PC-9 (cell line): ENCODE measurements around the gene TTC27. TPM values are rescaled to one million over a fixed set of nuclear protein-coding genes. Genes with fewer than 3 reads are reported as not detected.

Experiments
- BruUV-seq: library from RNA; stranded (reverse); fragments of 400-500 nt; replicated peaks from 2 replicates; lab custom pipeline; 2021; lab: Mats Ljungman, UMichigan
- CTCF ChIA-PET: fragments of 300-600 bp; sonication (Branson Sonifier 250); formaldehyde crosslinking; loops from one replicate; lab custom pipeline; 2022; ENCODE audit warnings: antibody characterized with exemption; lab: Charles Lee
- POLR2A ChIA-PET: fragments of 300-600 bp; sonication (Branson Sonifier 250); formaldehyde crosslinking; loops from one replicate; lab custom pipeline; 2022; ENCODE audit warnings: antibody characterized with exemption; ENCODE audit not compliant: unreplicated experiment; lab: Charles Lee
- DNase-seq, 2 experiments: peaks; one replicate each; pipeline versions ENCODE4 v3.0.0 to v3.0.0-alpha.2; 2015 to 2022; ENCODE audit warnings: mixed read lengths in 1 of 2
- H2AFZ ChIP-seq: fragments of 200-600 bp; sonication (generic); 2 replicates; pipeline ENCODE4 v1.8.1; 2017; ENCODE audit warnings: antibody characterized with exemption
- H3F3A ChIP-seq: fragments of 200-600 bp; sonication (generic); 2 replicates; pipeline ENCODE4 v1.8.1; 2017; ENCODE audit warnings: antibody characterized with exemption, mild to moderate bottlenecking, low read depth; ENCODE audit not compliant: insufficient read depth
- H3K27ac ChIP-seq: fragments of 200-600 bp; sonication (generic); 2 replicates; pipeline ENCODE4 v1.6.1; 2016; ENCODE audit warnings: mixed run types
- H3K27me3 ChIP-seq: fragments of 200-600 bp; sonication (generic); 2 replicates; pipeline ENCODE4 v1.6.1; 2016; ENCODE audit warnings: low read depth, mixed run types; ENCODE audit not compliant: insufficient read depth
- H3K36me3 ChIP-seq: fragments of 200-600 bp; sonication (generic); 2 replicates; pipeline ENCODE4 v1.6.1; 2016; ENCODE audit warnings: low read depth, mixed run types
- H3K4me1 ChIP-seq: fragments of 200-600 bp; sonication (generic); replicated peaks from 2 replicates; pipeline ENCODE4 v1.6.1; 2016; ENCODE audit warnings: mixed run types; ENCODE audit not compliant: insufficient read depth
- H3K4me2 ChIP-seq: fragments of 200-600 bp; sonication (generic); 2 replicates; pipeline ENCODE4 v1.6.1; 2017; ENCODE audit warnings: mixed run types
- H3K4me3 ChIP-seq: fragments of 200-600 bp; sonication (generic); 2 replicates; pipeline ENCODE4 v1.6.1; 2016; ENCODE audit warnings: mixed run types
- H3K79me2 ChIP-seq: fragments of 200-600 bp; sonication (generic); 2 replicates; pipeline ENCODE4 v1.6.1; 2017; ENCODE audit warnings: low read depth, mixed run types
- H3K9me2 ChIP-seq: fragments of 200-600 bp; sonication (generic); 2 replicates; pipeline ENCODE4 v1.8.1; 2017; ENCODE audit warnings: mild to moderate bottlenecking; ENCODE audit not compliant: insufficient read depth
- H3K9me3 ChIP-seq: fragments of 200-600 bp; sonication (generic); 2 replicates; pipeline ENCODE4 v1.8.1; 2016; ENCODE audit warnings: low read depth; ENCODE audit not compliant: insufficient read depth
- H4K20me1 ChIP-seq: fragments of 200-600 bp; sonication (generic); 2 replicates; pipeline ENCODE4 v1.8.1; 2017; ENCODE audit not compliant: insufficient read depth
- EZH2 ChIP-seq: fragments of 200-600 bp; sonication (generic); IDR thresholded peaks from 2 replicates; pipeline ENCODE4 v1.8.0; 2017; ENCODE audit warnings: antibody characterized with exemption, low read depth
- intact Hi-C: fragments of 100-400 bp; cut with micrococcal nuclease; formaldehyde crosslinking; loops from one replicate; pipeline ENCODE4 v1.10.0; 2022; ENCODE audit not compliant: unreplicated experiment
- total RNA-seq: library from RNA; stranded (reverse); gene quantifications from 2 replicates; pipeline ENCODE4 v1.2.3, GENCODE V29; 2021
- TF ChIP-seq, protein P1 (sequence below): fragments of 200-600 bp; sonication (generic); conservative IDR thresholded peaks from 2 replicates; pipeline ENCODE4 v1.6.1; 2017; ENCODE audit warnings: mixed run types, antibody characterized with exemption, mild to moderate bottlenecking, moderate library complexity

TTC27 gene
- total RNA-seq, 1 experiment from 2014 or later, result 12.8 TPM

DNA sequence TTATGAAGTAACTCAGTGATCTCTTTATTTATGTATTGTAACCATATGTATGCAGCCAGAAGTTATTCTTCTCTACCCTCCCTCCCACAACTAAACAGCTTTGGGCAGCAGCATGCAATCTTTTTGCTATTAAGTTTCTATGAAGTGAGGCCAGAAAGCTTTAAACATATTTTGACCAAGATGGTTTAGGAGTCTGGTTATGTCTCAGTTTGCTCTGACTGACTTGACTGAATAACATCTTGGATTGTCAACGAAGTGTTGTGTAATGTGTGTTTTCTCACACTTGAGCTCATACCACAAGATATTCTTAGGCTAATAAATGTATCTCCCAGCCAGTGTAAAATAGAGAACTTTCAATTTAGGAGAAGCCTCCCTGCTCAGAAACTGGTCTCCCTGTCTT lies 104.3 kb downstream of the TTC27 start:
- Histone ChIP-seq H3K79me2 (no peaks in the 10 kb centered on the region), H3K36me3 (no peaks in the 10 kb centered on the region), H3F3A (no peaks in the 10 kb centered on the region), H3K27me3 (no peaks in the 10 kb centered on the region), H3K9me2 (no peaks in the 10 kb centered on the region), H3K4me3 (no peak overlapping the region), H2AFZ (no peak overlapping the region), H3K27ac (no peak overlapping the region), H3K4me1 (no peaks in the 10 kb centered on the region), H3K9me3 (no peaks in the 10 kb centered on the region), H4K20me1 (peaks cover 5% of the 10 kb centered on the region; the same call in 1 of the 2 replicates), H3K4me2 (no peak overlapping the region)
- POLR2A ChIA-PET, result no interaction called here
- BruUV-seq, result no TSS peak
- DNase-seq, result no peak
- no peak for TF ChIP-seq EZH2
- TF ChIP-seq, protein P1, sequence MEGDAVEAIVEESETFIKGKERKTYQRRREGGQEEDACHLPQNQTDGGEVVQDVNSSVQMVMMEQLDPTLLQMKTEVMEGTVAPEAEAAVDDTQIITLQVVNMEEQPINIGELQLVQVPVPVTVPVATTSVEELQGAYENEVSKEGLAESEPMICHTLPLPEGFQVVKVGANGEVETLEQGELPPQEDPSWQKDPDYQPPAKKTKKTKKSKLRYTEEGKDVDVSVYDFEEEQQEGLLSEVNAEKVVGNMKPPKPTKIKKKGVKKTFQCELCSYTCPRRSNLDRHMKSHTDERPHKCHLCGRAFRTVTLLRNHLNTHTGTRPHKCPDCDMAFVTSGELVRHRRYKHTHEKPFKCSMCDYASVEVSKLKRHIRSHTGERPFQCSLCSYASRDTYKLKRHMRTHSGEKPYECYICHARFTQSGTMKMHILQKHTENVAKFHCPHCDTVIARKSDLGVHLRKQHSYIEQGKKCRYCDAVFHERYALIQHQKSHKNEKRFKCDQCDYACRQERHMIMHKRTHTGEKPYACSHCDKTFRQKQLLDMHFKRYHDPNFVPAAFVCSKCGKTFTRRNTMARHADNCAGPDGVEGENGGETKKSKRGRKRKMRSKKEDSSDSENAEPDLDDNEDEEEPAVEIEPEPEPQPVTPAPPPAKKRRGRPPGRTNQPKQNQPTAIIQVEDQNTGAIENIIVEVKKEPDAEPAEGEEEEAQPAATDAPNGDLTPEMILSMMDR, result no peak
- CTCF ChIA-PET, result no interaction called here
- intact Hi-C loops, result no loop called here

DNA sequence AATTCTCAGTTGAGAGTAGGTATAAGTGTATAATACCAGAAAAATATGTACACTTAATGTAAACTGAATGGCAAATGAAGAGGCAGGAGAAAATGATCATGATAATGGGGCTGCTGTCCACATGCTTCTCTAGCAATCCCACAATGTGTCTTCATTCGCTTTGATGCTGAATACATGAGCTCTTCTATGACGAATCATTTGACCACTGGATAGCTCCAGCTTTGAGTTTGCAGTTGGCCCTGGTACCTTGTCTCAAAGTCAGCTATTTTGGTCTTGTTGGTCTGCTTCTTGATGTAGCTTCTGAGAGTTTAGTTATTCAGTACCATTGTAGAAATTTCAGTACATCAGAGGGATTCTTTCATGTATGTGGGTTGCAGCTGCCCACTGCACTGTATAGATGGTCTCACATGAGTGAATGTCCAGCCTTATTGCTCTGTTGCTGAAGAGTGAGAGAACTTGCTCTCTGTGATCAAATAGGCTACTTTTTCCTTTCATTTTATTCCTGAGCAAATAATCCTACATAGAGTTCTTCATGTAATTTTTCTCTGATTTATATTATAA lies 105.1 kb downstream of the TTC27 start:
- Histone ChIP-seq H3K27ac (no peak overlapping the region), H2AFZ (no peak overlapping the region), H3F3A (no peaks in the 10 kb centered on the region), H3K4me3 (no peak overlapping the region), H3K4me1 (no peaks in the 10 kb centered on the region), H3K4me2 (no peak overlapping the region), H3K27me3 (no peaks in the 10 kb centered on the region), H3K36me3 (no peaks in the 10 kb centered on the region), H4K20me1 (peaks cover 5% of the 10 kb centered on the region), H3K9me3 (no peaks in the 10 kb centered on the region), H3K9me2 (no peaks in the 10 kb centered on the region), H3K79me2 (no peaks in the 10 kb centered on the region)
- no TSS peak for BruUV-seq
- CTCF ChIA-PET, result interaction anchor here (0.6 kb wide), 1 partner anchor 663 kb away, joined by 3 read pairs; no protein-coding TSS in a partner anchor
- intact Hi-C loops, result no loop called here
- POLR2A ChIA-PET, result no interaction called here
- no peak for DNase-seq
- TF ChIP-seq, protein P1, result no peak
- TF ChIP-seq EZH2, result no peak

DNA sequence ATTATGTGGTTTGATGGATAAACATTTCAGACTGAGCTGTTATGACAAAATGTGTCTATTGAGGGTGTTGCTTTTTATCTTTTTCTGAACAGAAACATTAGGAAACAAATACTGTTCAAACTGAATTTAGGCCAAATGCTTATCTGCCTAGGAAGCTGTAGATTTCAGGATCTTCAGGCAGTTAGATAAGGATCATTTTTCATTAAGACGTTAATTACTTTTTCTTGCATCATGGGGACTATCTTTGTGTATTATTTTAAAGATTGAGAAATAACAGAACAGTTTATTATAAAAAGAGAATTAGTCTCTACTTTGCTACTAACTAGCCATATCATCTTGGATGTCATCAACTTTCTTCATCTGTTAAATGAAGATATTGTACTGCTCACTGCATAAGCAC lies 107.5 kb downstream of the TTC27 start:
- intact Hi-C loops, result no loop called here
- CTCF ChIA-PET, result interaction anchor here (0.6 kb wide), 3 partner anchors 15 to 661 kb away, joined by 3 read pairs; no protein-coding TSS in a partner anchor
- H3K4me3 ChIP-seq, result no peak overlapping the region
- no peaks in the 10 kb centered on the region for H3K36me3 ChIP-seq
- no peak for DNase-seq
- H3F3A ChIP-seq, result no peaks in the 10 kb centered on the region
- H3K9me3 ChIP-seq, result no peaks in the 10 kb centered on the region; the same call in 1 of the 2 replicates
- POLR2A ChIA-PET, result no interaction called here
- H3K4me2 ChIP-seq, result no peak overlapping the region
- peaks cover 5% of the 10 kb centered on the region for H4K20me1 ChIP-seq
- no peaks in the 10 kb centered on the region for H3K27me3 ChIP-seq
- H3K27ac ChIP-seq, result no peak overlapping the region
- no peaks in the 10 kb centered on the region for H3K79me2 ChIP-seq
- H3K4me1 ChIP-seq, result no peaks in the 10 kb centered on the region
- H2AFZ ChIP-seq, result no peak overlapping the region
- no TSS peak for BruUV-seq
- 0 out of 2 replicates have a peak, but pooled peaks cover 4% of the 10 kb centered on the region for H3K9me2 ChIP-seq
- TF ChIP-seq, protein P1, result no peak
- TF ChIP-seq EZH2, result no peak
